NCI-H146 (cell line): ENCODE data around the gene OR5C1.

ENCODE experiments used
- DNase-seq: peaks from one replicate; lab custom pipeline; 2025; lab: John Stamatoyannopoulos, UW

The OR5C1 gene

DNA sequence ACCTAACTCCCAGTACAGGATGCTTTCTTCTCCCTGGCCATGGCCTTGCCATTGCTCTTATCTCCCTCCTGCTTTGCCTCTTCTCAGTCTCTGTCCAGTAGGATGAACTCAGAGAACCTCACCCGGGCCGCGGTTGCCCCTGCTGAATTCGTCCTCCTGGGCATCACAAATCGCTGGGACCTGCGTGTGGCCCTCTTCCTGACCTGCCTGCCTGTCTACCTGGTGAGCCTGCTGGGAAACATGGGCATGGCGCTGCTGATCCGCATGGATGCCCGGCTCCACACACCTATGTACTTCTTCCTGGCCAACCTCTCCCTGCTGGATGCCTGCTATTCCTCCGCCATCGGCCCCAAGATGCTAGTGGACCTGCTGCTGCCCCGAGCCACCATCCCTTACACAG lies at the start of gene OR5C1:
Gene OR5C1 (plus strand): TSS at position 103 of the 400 bp plus-strand sequence. CDS start 0 bp downstream, at position 103.
- no peak for DNase-seq

DNA sequence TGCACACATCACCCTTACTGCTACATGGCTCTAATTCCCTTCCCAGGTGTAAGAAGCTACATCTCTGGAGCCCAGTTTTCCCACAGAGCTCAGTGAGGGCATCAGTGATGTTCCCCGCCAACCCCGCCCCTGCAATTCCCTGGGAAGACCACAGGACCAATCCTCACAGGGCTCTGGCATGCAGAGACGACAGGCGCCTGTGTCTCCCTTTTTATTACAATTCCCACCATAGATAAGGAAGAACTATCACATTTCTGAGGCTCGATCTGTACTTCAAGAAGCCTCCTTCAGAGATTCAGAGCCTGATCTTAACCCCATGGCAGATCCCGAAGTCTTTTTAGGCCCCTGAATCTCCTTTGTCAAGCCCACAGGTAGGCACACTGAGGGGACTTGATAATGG lies 46.7 kb upstream of the OR5C1 start, which contains the start of gene OR1L6:
Gene OR1L6 (plus strand): TSS at position 301 of the 400 bp plus-strand sequence. CDS start 7,545 bp downstream, outside the sequence.
- no peak for DNase-seq

DNA sequence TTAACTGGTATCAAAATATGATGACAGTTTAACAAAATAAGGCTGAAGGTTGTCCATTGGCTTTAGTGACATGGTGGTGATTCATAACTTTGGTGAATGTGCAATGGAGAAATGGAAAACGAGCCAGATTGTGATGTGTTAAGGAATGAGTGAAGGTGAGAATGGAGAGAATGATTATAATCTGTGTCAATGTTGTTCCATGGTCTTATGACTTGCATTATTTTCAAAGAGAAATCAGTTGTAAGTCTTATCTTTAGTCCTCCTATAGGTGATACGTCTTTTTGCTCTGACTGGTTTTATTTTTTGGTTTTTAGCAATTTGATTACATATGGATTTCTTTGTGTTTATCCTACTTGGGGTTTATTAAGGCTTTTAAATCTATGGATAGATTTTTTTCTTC lies 33.9 kb upstream of the OR5C1 start:
- DNase-seq, result no peak

DNA sequence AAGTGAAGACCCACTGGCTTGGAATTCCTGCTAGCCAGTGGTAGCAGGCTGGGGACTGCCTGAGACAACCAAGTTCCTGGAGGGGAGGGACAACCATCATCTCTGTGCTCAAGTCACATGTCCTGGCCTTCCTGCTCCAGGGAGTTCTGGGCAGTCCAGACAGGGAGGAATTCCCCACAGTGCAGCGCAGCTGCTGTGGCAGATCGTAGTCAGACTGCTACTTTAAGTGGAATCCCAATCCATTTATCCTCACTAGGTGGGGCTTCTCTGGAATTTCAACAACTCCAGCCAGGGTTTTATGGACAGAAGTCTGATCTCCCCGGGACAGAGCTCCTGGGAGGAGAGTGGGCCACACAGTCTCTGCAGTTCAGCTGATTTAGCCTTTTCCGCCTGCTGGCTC lies 20.9 kb upstream of the OR5C1 start:
- no peak for DNase-seq

DNA sequence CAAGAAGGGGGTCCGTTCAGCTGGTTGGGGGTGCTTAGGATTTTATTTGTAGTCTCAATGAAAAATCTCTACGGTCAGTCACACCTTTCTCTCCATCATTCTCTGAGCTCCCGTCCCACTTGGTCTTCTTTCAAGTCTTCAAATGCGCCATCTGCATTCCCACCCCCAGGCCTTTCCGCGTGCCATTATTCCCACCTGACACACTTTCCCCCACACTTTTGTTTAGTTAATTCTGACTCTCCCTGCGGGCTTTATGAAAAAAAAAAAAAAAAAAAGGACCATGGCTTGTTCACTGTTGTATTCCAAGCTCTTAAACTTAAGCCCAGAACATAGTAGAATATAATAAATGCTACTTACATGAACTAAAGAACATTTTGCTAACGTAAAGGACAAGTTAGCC lies 11.7 kb upstream of the OR5C1 start:
- DNase-seq, result no peak

DNA sequence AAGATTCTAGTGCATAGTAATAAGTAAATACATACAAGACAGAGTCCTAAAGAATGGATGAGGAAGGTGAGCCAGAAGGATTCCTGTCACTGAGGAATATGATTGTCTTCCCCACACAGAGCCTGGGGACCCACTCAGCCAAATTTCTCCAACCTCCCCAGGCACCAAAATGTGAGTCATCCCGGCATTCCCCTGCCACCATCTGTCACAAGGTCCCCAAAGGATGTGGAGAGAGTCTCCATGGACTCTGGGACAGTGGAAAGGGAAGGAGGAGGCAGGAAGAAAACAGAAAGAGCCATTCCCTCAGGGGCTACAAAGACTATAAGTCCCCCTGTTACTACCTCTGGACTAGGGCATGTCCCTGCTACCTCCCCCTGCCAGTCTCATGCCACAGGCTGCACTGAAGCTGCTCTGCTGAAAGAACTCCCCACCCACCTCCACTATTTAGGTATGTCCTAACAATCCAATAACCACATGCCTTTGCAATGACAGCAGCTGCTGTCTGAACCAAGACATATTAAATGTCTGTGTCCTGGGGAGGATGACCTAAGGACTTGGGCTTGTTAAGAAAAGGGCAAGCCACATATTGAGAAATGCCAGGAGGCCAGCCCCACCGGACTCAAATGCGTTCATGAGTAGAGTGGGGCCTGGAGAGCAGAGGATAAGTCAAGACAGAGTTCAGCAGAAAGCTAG lies 10.7 kb upstream of the OR5C1 start:
- DNase-seq, result no peak

DNA sequence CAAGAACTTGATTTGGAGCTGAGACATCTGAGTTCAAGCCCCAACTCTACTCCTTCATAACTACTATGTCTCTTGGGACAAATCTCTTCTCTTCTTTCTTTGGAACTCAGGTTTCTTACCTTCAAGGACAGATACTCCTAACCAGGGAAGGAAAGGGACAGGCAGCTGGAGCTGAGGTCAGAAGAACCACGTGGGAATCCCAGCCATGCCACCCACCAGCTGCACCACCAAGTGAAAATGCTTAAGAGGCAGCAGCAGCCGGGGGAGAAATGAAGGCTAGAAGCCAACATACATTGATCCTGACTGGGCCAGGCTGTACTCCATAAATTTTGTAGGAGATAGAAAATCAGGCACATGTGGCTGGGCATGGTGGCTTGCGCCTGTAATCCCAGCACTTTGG lies 9.6 kb upstream of the OR5C1 start:
- DNase-seq, result no peak

DNA sequence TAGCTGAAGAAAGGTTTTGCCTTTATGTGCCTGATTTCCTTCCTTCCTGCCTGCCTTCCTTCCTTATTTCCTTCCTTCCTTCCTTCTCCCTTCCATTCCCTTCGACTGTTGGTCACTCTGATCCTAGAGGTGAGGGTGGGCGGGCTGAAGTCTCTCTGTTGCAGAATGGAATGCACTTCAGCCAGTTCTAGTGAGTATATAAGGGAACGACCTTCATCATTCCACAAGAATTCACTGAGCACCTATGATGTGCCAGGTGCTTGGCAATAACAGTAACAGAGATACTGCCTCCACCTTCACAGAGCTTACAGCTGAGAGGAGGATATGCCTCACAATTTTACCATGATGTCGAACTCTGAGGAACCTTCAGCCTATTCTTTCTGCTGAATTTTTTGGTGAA lies 8.7 kb upstream of the OR5C1 start:
- DNase-seq, result no peak

DNA sequence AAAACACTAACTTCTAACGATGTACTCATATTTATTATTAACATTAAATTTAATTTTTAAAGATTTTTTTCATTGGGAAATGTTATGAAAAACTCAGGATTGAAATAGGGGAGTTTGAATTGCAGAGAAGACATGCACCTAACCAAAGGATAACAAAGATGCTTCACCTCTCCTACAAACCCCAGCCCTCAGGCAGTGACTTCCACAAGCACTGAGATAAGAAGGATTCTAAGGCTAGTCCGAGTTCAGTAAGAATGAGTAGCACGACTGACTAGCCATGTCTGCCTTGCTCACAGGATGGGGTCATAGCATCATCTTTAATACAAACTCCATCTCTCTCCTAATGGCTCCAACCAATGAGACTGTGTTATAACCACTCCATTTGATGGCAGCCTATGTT lies 7.1 kb upstream of the OR5C1 start:
- DNase-seq, result no peak

DNA sequence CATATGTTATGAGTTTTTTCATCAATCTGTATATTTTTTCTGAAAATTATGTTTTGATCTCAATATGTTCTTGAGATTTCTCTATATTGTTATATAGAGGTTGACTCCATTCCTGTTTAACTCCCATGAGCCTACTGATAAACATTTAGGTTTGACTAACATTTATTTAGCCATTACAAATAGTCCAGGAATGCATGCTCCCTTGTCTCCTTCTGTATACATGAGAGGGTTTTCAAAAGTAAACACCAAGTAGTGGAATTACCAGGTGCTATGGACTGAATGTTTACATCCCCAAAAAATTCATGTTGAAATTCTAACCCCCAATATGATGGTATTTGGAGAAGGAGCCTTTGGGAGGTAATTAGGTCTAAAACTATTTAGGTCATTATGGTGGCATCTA lies 3.5 kb upstream of the OR5C1 start:
- DNase-seq, result no peak

DNA sequence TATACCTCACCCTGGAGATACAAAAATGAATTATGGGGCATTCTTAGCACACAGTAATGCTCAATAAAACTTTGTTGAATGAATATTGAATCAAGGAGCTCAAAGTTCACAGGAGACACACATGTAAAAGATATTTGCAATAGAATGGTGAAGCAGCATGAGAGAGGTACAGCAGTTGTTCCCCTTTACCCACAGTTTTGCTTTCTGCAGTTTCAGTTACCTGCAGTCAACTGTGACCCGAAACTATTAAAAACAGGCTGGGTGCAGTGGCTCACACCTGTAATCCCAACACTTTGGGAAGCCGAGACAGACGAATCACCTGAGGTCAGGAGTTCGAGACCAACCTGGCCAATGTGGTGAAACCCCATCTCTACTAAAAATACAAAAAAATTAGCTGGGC lies 2.4 kb upstream of the OR5C1 start:
- no peak for DNase-seq

DNA sequence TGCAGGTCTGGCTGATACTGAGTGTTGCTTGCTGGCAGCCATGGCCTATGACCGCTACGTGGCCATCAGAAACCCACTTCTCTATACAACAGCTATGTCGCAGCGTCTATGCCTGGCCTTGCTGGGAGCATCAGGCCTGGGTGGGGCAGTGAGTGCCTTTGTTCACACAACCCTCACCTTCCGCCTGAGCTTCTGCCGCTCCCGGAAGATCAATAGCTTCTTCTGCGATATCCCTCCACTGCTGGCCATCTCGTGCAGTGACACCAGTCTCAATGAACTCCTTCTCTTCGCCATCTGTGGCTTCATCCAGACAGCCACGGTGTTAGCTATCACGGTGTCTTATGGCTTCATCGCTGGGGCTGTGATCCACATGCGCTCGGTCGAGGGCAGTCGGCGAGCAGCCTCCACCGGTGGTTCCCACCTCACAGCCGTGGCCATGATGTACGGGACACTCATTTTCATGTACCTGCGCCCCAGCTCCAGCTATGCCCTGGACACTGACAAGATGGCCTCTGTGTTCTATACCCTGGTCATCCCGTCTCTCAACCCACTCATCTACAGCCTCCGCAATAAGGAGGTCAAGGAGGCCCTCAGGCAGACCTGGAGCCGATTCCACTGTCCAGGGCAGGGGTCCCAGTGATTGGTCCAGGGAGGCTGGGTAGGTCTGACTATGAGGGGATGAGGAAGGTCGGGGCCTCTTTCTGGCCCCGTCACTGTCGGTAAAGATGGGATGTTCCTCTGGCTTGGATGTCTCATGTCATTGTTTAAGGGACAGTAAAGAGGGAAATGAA lies 718 bp downstream of the OR5C1 start:
- no peak for DNase-seq

DNA sequence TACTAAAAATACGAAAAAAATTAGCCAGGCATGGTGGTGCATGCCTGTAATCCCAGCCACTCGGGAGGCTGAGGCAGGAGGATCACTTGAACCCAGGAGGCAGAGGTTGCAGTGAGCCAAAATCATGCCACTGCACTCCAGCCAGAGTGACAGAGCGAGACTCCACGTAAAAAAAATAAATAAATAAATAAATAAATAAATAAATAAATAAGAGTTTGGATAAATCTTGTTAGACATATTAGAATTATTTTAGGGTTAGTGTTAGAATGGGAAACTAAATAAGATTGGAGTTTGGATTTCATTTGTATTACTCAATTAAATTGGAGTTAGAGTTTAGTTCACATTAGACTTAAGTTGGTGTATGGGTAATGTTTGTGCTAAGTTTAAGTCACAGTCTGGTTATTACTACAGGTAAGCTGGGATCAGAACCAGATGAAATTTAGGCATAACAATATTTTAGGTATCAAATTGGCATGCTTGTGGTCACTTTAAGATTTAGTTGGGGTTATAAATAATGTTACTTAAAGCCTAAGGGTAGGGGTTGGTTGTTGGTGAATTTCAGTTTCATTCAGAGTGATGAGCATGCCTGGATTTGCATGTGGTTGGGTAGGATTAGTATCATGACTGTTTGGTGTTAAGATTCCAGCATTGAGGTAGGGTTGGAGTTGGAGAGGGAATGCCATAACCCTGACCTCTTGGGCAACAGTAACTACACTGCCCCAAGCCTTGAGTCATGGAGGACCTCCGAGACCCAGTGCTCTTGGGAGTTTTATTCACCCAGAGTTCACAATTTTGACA lies 3.3 kb downstream of the OR5C1 start:
- no peak for DNase-seq

DNA sequence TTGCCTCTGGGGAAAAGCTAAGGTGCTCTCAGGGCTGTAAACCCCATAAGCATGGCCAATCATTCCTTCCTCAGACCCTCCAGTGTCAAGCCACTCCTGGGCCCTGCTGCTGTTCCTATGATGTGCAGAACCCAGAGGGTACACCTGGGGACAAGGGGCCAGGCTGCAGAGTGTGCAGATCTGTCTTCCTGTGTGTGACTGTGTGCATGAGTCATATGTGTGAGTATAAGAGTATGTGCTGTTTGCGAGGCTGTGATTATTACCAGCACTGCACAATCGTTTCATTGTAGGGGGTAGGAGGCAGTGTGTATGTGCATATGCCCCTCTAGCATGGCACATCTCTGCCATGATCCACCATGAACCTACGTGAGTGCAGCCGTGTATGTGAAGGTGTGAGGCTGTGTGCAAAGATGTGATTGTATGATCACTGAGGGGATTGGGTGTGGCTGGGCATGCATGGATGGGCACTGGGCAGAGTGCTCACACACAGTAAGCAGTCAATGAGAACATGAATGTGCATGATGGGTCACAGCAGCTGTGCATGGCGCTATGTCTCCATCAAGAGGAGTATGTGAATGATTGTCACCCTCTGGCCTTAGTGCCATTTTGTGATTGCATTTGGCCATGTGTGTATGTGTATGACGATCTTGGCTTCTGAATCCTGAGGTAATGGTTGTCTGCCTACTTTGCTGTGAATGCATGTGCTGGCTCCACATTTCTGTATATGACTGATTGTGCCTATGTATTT lies 8.8 kb downstream of the OR5C1 start:
- DNase-seq, result no peak

DNA sequence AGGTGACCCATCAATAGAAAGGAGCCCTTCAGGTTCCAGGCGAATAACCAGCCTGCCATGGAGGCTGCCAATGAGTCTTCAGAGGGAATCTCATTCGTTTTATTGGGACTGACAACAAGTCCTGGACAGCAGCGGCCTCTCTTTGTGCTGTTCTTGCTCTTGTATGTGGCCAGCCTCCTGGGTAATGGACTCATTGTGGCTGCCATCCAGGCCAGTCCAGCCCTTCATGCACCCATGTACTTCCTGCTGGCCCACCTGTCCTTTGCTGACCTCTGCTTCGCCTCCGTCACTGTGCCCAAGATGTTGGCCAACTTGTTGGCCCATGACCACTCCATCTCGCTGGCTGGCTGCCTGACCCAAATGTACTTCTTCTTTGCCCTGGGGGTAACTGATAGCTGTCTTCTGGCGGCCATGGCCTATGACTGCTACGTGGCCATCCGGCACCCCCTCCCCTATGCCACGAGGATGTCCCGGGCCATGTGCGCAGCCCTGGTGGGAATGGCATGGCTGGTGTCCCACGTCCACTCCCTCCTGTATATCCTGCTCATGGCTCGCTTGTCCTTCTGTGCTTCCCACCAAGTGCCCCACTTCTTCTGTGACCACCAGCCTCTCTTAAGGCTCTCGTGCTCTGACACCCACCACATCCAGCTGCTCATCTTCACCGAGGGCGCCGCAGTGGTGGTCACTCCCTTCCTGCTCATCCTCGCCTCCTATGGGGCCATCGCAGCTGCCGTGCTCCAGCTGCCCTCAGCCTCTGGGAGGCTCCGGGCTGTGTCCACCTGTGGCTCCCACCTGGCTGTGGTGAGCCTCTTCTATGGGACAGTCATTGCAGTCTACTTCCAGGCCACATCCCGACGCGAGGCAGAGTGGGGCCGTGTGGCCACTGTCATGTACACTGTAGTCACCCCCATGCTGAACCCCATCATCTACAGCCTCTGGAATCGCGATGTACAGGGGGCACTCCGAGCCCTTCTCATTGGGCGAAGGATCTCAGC lies 11.6 kb downstream of the OR5C1 start, which contains the start of gene OR1K1:
Gene OR1K1 (plus strand): TSS at position 58 of the 995 bp plus-strand sequence. CDS start 0 bp downstream, at position 58.
- no peak for DNase-seq

DNA sequence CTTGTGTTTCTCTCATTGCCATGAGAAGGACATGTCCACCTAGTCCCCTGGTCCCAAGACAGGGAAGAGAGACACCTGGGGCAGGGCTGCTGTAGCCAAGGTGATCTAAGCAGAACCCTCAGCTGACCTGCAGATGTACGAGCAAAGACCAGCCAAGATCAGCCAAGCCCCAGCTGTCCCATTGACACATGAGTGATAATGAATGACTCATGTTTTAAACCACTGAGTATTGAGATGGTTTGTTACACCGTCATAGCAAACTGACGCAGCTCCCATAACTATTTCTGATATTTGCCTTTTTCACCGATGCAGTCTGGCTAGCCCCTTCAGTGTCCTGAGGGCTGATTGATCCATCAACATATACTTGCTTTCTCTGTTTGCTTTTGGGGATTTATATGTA lies 17.9 kb downstream of the OR5C1 start:
- no peak for DNase-seq

DNA sequence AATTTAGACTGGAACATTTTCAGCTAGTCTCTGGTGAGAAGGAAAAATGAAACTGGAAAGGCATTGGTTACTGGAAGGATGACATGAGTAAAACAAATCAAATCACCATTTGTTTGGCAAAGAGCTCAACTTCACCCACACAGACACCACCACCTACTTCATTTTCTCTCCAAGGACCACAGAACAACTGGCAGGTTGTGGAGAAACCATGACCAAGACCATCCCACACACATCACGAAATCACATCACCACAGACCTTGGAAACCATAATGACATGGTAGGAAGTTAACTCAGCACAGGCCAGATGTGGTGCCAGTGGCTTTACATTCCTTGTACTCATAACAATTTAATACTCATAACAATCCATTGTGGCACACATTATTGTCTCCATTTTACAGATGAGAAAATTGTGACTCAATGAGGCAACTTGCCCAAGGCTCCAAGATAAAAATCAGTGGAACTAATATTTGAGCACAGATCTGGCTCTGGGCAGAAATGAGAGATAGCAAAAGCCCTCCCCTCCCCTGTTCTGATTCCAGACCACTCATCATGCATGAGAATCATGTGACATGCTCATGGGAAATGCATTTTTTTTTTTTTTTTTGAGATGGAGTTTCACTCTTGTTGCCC lies 18.7 kb downstream of the OR5C1 start:
- DNase-seq, result no peak

DNA sequence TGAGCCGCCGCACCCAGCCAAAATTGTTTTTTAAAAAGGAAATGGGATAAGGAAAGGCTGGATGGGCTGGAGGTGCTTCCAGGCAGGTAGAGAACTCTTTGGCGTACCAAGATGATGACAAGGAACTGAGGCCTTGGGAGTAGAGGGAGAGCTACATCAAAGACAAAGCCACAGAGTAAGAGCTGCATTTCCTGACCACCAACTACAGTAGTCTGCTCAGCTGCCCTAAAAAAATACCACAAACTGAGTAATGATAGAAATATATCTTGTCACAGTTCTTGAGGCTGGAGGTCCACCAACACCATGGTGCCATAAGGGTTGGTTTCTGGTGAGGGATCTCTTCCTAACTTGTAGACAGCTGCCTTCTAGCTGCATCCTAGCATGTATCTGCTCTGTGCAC lies 19.4 kb downstream of the OR5C1 start:
- no peak for DNase-seq

DNA sequence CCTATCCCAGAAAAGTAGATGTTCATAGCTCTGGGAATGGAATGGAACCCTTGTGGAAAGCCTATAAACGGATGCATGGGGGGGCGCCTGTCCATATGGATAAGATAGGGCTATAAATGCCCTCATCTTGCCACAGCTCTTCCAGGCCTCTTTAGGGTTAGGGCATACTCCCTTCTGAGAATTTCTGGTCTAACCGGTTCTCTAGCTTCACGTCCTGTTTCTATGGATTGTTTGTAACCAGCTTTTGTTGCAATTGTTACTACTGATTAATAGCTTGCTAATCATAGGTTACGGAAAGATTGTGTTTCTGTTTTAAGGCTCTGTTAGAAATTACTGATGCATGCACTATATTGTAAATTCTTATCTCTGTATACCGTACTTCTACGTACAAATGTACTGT lies 20.5 kb downstream of the OR5C1 start:
- peak; percentile 38 for DNase-seq

DNA sequence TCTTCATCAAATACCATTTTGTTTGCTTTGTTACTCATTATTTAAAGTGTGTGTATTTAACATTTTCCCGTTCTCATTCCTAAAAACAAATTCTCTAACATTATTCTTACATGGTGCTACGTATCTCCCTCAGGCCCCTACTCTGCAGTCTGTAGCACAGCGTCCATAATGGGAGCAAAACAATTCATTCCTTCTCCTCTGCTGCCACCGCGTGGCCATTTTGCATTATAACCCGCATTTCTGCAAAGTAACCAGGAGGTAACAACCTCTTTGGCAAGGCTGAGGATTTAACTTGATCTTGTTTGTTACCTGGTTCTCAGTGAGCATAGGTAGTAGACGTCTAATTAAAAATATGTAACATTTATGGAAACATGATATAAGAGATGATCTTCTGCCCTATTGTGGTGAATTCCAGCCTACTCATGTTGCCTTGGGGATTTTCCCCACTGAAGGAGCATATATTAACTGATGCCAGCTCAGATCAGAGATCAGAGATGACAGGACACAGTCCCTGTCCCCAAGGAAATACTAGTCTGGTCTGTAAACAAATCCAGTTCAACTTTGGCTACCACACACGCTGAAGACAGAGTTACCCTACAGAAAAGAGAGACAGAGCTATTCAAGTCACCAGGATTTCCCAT lies 21.7 kb downstream of the OR5C1 start:
- DNase-seq, result peak; percentile 66
